NOMO-1 treated with DMSO at 0.1 percent for 48 hours (cell line): Measurements from ENCODE around the gene RXRB.

Source experiments
- DNase-seq: peaks from one replicate; lab custom pipeline; 2025; ENCODE audit not compliant: unreplicated experiment; lab: John Stamatoyannopoulos, UW

Gene RXRB

GRCh38 chr6:33177552-33178446 lies 22.7 kb downstream of the RXRB start:
- no peak for DNase-seq

GRCh38 chr6:33176906-33177305 lies 23.6 kb downstream of the RXRB start:
- DNase-seq, result no peak

- DNase-seq, result no peak
Observed at GRCh38 chr6:33175436-33176069, 24.9 kb downstream of the RXRB start.

- no peak for DNase-seq
Observed at GRCh38 chr6:33174784-33175183, 25.7 kb downstream of the RXRB start.

- no peak for DNase-seq
Observed at GRCh38 chr6:33173535-33174180, 26.8 kb downstream of the RXRB start.

- DNase-seq, result no peak
Observed at GRCh38 chr6:33172688-33173534, 27.6 kb downstream of the RXRB start.

- DNase-seq, result no peak
Observed at GRCh38 chr6:33171880-33172687, 28.4 kb downstream of the RXRB start.

- no peak for DNase-seq
Observed at GRCh38 chr6:33171016-33171879, 29.2 kb downstream of the RXRB start.

- no peak for DNase-seq
Observed at GRCh38 chr6:33170176-33171015, 30.1 kb downstream of the RXRB start.

- DNase-seq, result no peak
Observed at GRCh38 chr6:33169291-33170175, 30.9 kb downstream of the RXRB start.

GRCh38 chr6:33168639-33169038 lies 31.8 kb downstream of the RXRB start:
- no peak for DNase-seq

- DNase-seq, result no peak
Observed at GRCh38 chr6:33168284-33168601, 32.2 kb downstream of the RXRB start.

- no peak for DNase-seq
Observed at GRCh38 chr6:33167374-33168283, 32.8 kb downstream of the RXRB start.

GRCh38 chr6:33166811-33167210 lies 33.7 kb downstream of the RXRB start:
- no peak for DNase-seq

- no peak for DNase-seq
Observed at GRCh38 chr6:33166363-33166762, 34.1 kb downstream of the RXRB start.

- no peak for DNase-seq
Observed at GRCh38 chr6:33165581-33166258, 34.7 kb downstream of the RXRB start.
